ENCODE data around the gene KCNT2.

Gene KCNT2

DNA sequence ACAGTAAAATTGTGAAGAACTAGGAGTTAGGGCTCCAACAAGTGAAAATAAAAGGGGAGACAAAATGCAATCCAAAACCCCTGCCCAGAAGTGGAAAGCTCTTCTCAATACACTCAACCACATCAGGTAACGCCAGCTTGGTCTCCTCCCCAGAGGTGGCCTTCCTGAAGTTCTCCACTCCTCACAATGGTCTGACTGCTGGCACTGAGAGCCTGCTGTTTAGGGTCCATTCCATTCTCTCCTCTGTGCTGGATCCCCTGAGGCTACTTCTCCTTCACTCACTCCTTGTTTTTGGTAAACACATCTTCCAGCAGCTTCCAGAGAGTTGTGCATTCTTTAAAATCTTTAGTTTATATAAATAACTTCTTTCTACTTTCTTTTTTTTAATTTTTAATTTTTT lies 189.5 kb downstream of the KCNT2 start:
- Histone ChIP-seq H3K4me3 (ENCODE audit: insufficient read length, low read depth) (no peak overlapping the region), H3K4me1 (ENCODE audit: insufficient read depth, insufficient read length) (no peaks in the 10 kb centered on the region), H3K9ac (ENCODE audit: insufficient read length, low read depth) (no peak overlapping the region), H3K36me3 (ENCODE audit: insufficient read depth, insufficient read length, low read length) (no peaks in the 10 kb centered on the region), H3K9me3 (ENCODE audit: insufficient read depth, low read length) (no peaks in the 10 kb centered on the region), H3K27me3 (ENCODE audit: insufficient read depth, insufficient read length) (no peaks in the 10 kb centered on the region)
- no peak for DNase-seq (ENCODE audit: low read depth, low spot score)
- TF ChIP-seq YY1 (IDR thresholded peaks at IDR 0.05; ENCODE audit: insufficient read depth, insufficient read length) (no peak), ZNF274 (IDR thresholded peaks at IDR 0.05; ENCODE audit: low read depth, low read length) (no peak), SUZ12 (IDR thresholded peaks at IDR 0.05; ENCODE audit: extremely low read depth, insufficient read depth, insufficient read length) (no peak)

DNA sequence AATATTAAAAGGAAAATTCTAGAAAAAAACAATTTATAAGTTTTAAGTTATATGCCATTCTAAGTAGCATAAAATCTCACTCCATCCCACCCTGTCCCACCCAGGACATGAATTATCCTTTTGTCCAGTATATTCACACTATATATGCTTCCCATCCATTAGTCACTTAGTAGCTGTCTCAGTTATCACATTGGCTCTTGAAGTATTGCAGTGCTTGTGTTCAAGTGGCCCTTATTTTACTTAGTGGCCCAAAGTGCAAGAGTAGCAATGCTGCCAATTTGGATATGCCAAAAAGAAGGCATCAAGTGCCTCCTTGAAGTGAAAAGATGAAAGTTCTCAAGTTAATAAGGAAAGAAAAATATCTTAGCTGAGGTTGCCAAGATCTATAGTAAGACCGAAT lies 192.3 kb downstream of the KCNT2 start:
- Histone ChIP-seq H3K27me3 (ENCODE audit: insufficient read depth, insufficient read length) (no peaks in the 10 kb centered on the region), H3K4me1 (ENCODE audit: insufficient read depth, insufficient read length) (no peaks in the 10 kb centered on the region), H3K36me3 (ENCODE audit: insufficient read depth, insufficient read length, low read length) (no peaks in the 10 kb centered on the region), H3K9ac (ENCODE audit: insufficient read length, low read depth) (no peak overlapping the region), H3K9me3 (ENCODE audit: insufficient read depth, low read length) (no peaks in the 10 kb centered on the region), H3K4me3 (ENCODE audit: insufficient read length, low read depth) (no peak overlapping the region)
- TF ChIP-seq YY1 (IDR thresholded peaks at IDR 0.05; ENCODE audit: insufficient read depth, insufficient read length) = no peak
- no peak for TF ChIP-seq ZNF274 (IDR thresholded peaks at IDR 0.05; ENCODE audit: low read depth, low read length)
- no peak for TF ChIP-seq SUZ12 (IDR thresholded peaks at IDR 0.05; ENCODE audit: extremely low read depth, insufficient read depth, insufficient read length)
- no peak for DNase-seq (ENCODE audit: low read depth, low spot score)

DNA sequence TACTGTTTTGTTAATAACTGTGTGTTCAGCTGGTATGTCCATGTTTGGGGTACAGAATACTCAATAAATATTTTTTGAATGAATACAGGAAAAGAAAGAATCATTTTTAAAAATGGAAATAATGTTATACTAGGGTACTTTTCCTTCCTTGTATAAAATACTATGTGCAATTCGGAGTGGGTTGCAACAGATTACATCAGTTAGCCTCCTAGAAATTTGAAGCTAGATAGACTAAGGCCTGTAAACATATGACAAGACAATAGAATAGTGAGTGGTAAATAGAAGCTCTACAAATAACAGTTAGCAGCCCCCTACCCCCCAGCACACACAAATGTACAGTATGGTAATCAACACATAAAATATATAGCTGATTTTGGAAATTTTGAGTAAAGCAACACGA lies 195.9 kb downstream of the KCNT2 start:
- H3K9me3 ChIP-seq (ENCODE audit: insufficient read depth, low read length) = no peaks in the 10 kb centered on the region

DNA sequence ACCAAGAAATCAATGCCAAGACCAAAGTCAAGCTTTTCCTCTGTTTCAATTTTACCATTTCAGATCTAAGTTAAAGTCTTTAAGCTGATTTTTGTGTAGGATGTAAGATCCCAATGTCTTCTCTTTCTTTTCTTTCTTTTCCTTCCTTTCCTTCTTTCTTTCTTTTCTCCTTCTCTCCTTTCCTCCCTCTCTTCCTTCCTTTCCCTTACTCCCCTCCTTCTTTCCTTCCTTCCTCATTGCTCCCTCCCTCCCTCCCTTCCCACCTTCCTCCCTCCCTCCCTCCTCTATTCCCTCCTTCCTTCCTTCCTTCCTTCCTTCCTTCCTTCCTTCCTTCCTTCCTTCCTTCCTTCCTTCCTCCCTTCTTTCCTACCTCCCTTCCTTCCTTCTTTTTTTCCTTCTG lies 197.5 kb downstream of the KCNT2 start:
- no peak for DNase-seq (ENCODE audit: low read depth, low spot score)
- Histone ChIP-seq H3K4me1 (ENCODE audit: insufficient read depth, insufficient read length) (no peaks in the 10 kb centered on the region), H3K9me3 (ENCODE audit: insufficient read depth, low read length) (no peaks in the 10 kb centered on the region), H3K36me3 (ENCODE audit: insufficient read depth, insufficient read length, low read length) (no peaks in the 10 kb centered on the region), H3K9ac (ENCODE audit: insufficient read length, low read depth) (no peak overlapping the region), H3K4me3 (ENCODE audit: insufficient read length, low read depth) (no peak overlapping the region), H3K27me3 (ENCODE audit: insufficient read depth, insufficient read length) (no peaks in the 10 kb centered on the region)
- TF ChIP-seq SUZ12 (IDR thresholded peaks at IDR 0.05; ENCODE audit: extremely low read depth, insufficient read depth, insufficient read length) (no peak), YY1 (IDR thresholded peaks at IDR 0.05; ENCODE audit: insufficient read depth, insufficient read length) (no peak), ZNF274 (IDR thresholded peaks at IDR 0.05; ENCODE audit: low read depth, low read length) (no peak)

More for the DNA sequence above, 195.9 kb downstream of the KCNT2 start:
- Histone ChIP-seq H3K4me1 (ENCODE audit: insufficient read depth, insufficient read length) (no peaks in the 10 kb centered on the region), H3K36me3 (ENCODE audit: insufficient read depth, insufficient read length, low read length) (no peaks in the 10 kb centered on the region), H3K27me3 (ENCODE audit: insufficient read depth, insufficient read length) (no peaks in the 10 kb centered on the region), H3K4me3 (ENCODE audit: insufficient read length, low read depth) (no peak overlapping the region), H3K9ac (ENCODE audit: insufficient read length, low read depth) (no peak overlapping the region)
- no peak for DNase-seq (ENCODE audit: low read depth, low spot score)
- TF ChIP-seq YY1 (IDR thresholded peaks at IDR 0.05; ENCODE audit: insufficient read depth, insufficient read length) (no peak), ZNF274 (IDR thresholded peaks at IDR 0.05; ENCODE audit: low read depth, low read length) (no peak), SUZ12 (IDR thresholded peaks at IDR 0.05; ENCODE audit: extremely low read depth, insufficient read depth, insufficient read length) (no peak)

DNA sequence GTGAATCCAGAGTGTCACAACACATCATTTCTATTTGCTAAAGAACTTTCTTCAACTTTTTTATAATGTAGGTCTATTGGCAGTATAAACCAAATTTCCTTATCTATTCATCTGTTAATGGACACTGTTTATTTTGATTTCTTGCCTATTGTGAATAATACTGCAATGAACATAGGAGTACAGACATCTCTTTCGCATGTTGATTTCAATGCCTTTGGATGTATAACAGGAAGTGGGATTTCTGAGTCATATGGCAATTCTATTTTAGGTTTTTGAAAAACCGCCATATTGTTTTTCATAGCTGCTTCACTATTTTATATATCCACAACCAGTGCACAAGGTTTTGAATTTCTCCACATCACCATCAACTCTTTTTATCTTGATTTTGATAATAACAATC lies 198.7 kb downstream of the KCNT2 start:
- Histone ChIP-seq H3K4me1 (ENCODE audit: insufficient read depth, insufficient read length) (no peaks in the 10 kb centered on the region), H3K9ac (ENCODE audit: insufficient read length, low read depth) (no peak overlapping the region), H3K9me3 (ENCODE audit: insufficient read depth, low read length) (no peaks in the 10 kb centered on the region), H3K4me3 (ENCODE audit: insufficient read length, low read depth) (no peak overlapping the region), H3K36me3 (ENCODE audit: insufficient read depth, insufficient read length, low read length) (no peaks in the 10 kb centered on the region), H3K27me3 (ENCODE audit: insufficient read depth, insufficient read length) (no peaks in the 10 kb centered on the region)
- TF ChIP-seq YY1 (IDR thresholded peaks at IDR 0.05; ENCODE audit: insufficient read depth, insufficient read length) = no peak
- DNase-seq (ENCODE audit: low read depth, low spot score) = no peak

DNA sequence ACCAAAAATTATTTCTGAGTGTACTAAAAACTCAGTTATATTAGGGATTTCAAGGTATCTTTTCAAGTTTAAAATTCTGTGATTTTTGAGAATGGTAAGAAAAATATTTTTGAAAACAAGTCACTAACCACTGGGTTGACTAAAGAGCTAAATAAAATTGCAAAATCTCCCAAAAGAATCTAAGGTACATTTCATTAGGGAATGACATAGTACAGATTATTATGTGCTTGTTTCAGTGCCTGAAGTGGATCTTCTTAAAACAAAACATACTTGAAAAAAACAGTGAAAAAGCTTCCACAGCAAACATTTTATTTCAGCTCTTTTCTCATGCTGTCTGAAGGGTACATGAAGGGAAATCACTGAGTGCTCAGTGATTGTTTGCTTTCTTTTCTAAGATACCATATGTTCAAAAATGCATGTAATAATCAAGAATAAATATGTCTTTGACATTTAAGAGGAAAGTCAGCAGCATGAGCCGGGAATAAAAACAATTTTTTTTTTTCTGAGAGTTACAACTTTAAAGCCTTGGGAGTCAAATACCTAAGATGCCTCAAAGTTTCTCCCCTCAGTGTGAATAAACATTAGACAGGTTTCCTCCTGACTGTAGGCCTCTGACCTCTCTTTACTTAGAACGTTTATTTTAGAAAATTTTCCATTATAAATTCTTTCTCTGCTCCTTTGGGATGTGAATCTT lies 200.7 kb downstream of the KCNT2 start:
- Histone ChIP-seq H3K4me3 (ENCODE audit: insufficient read length, low read depth) (no peak overlapping the region), H3K4me1 (ENCODE audit: insufficient read depth, insufficient read length) (no peaks in the 10 kb centered on the region), H3K9me3 (ENCODE audit: insufficient read depth, low read length) (no peaks in the 10 kb centered on the region), H3K27me3 (ENCODE audit: insufficient read depth, insufficient read length) (no peaks in the 10 kb centered on the region), H3K9ac (ENCODE audit: insufficient read length, low read depth) (no peak overlapping the region), H3K36me3 (ENCODE audit: insufficient read depth, insufficient read length, low read length) (no peaks in the 10 kb centered on the region)
- DNase-seq (ENCODE audit: low read depth, low spot score) = no peak
- no peak for TF ChIP-seq ZNF274 (IDR thresholded peaks at IDR 0.05; ENCODE audit: low read depth, low read length)
- no peak for TF ChIP-seq YY1 (IDR thresholded peaks at IDR 0.05; ENCODE audit: insufficient read depth, insufficient read length)
- no peak for TF ChIP-seq SUZ12 (IDR thresholded peaks at IDR 0.05; ENCODE audit: extremely low read depth, insufficient read depth, insufficient read length)

DNA sequence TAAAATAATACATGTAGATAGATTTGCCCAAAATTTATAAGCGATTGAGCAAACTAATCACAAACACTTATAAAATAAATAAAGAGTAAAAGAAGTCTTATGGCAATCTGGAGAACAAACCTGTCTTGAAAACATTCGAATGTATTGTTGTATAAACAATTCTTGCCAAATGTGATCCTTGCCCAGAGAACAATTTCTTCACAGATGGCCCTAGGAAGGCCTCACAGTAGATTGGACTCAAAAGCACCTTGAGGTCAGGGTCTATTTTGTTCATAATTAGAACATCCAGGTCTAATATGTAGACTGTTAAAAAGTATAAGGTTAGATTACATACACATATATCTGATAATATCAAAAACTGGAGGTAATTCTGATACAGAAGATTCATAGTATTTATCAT lies 202.4 kb downstream of the KCNT2 start:
- TF ChIP-seq ZNF274 (IDR thresholded peaks at IDR 0.05; ENCODE audit: low read depth, low read length) = no peak
- no peak for TF ChIP-seq SUZ12 (IDR thresholded peaks at IDR 0.05; ENCODE audit: extremely low read depth, insufficient read depth, insufficient read length)
- no peaks in the 10 kb centered on the region for H3K4me1 ChIP-seq (ENCODE audit: insufficient read depth, insufficient read length)
- no peak for DNase-seq (ENCODE audit: low read depth, low spot score)
- no peak overlapping the region for H3K4me3 ChIP-seq (ENCODE audit: insufficient read length, low read depth)
- no peaks in the 10 kb centered on the region for H3K9me3 ChIP-seq (ENCODE audit: insufficient read depth, low read length)
- no peak overlapping the region for H3K9ac ChIP-seq (ENCODE audit: insufficient read length, low read depth)
- H3K27me3 ChIP-seq (ENCODE audit: insufficient read depth, insufficient read length) = no peaks in the 10 kb centered on the region
- H3K36me3 ChIP-seq (ENCODE audit: insufficient read depth, insufficient read length, low read length) = no peaks in the 10 kb centered on the region

Measured in NT2/D1 (cell line).